ENCODE measurements around the gene C1S.
A peak's percentile ranks its signal among the peaks of the same experiment; 100 is the strongest.

DNA sequence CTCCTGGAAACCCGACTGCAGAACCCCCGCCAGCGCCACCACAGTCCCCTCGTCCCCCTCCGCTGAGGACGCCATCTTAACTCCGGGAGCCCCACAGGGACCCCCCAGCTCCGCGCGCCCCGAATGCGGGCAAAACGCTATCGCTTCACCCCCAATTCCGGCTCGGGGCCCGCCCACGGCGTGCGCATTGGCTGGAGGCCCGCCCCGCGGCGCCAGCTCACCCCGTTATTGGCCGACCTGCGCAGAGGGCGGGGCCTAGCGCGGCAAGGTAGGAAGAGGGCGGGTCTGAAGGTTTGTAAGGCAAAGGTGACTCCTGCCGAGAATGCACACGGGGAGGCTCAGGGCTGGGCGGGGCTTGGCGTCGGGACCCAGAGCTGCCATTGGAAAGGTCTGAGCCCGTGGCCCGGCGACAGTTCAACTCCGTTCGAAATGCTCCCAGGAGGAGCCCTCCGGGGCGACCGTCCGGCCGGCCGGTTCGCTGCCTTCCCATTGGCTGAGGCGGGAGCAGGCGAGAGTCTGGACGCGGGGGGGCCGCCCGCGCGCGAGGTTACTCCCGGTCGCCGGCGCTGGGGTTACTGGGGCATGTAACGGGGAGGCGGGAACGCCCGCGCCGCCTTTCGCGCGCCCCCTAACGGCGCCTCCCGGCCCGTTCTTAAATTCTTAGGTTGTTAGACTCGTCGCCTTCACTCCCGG is 42.0 kb upstream of the C1S start, which contains the start of gene LPCAT3:
- TF ChIP-seq CTCF (conservative IDR thresholded peaks at IDR 0.05; ENCODE audit: low read length), result peak; percentile 83
- no peak for TF ChIP-seq EZH2phosphoT487 (IDR thresholded peaks at IDR 0.05; ENCODE audit: borderline replicate concordance, low read depth, low read length)

All from OCI-LY7 (cell line).